COLO829 (cell line): ENCODE data around the gene LDB2.

Experiments used
- DNase-seq: peaks from one replicate; pipeline ENCODE4 v3.0.0; 2012; ENCODE audit warnings: low spot score

The LDB2 gene

GRCh38 chr4:16721613-16722291 is 176.7 kb downstream of the LDB2 start:
- DNase-seq: no peak

- DNase-seq: no peak
Measured at GRCh38 chr4:16720761-16721160, 177.7 kb downstream of the LDB2 start.

GRCh38 chr4:16717266-16717970 is 181.0 kb downstream of the LDB2 start:
- no peak for DNase-seq

- DNase-seq: no peak
Measured at GRCh38 chr4:16715482-16715881, 183.0 kb downstream of the LDB2 start.

- DNase-seq: no peak
Measured at GRCh38 chr4:16714191-16714590, 184.3 kb downstream of the LDB2 start.

- no peak for DNase-seq
Measured at GRCh38 chr4:16713696-16714095, 184.7 kb downstream of the LDB2 start.

- no peak for DNase-seq
Measured at GRCh38 chr4:16713271-16713670, 185.2 kb downstream of the LDB2 start.

GRCh38 chr4:16710198-16710597 is 188.2 kb downstream of the LDB2 start:
- no peak for DNase-seq

- DNase-seq: no peak
Measured at GRCh38 chr4:16707874-16708273, 190.6 kb downstream of the LDB2 start.

- no peak for DNase-seq
Measured at GRCh38 chr4:16706251-16706650, 192.2 kb downstream of the LDB2 start.

- DNase-seq: peak; percentile 3
Measured at GRCh38 chr4:16705341-16705740, 193.1 kb downstream of the LDB2 start.

GRCh38 chr4:16704489-16704888 is 194.0 kb downstream of the LDB2 start:
- no peak for DNase-seq

GRCh38 chr4:16695896-16696295 is 202.5 kb downstream of the LDB2 start:
- DNase-seq: no peak

GRCh38 chr4:16694884-16695276 is 203.6 kb downstream of the LDB2 start:
- no peak for DNase-seq

GRCh38 chr4:16694173-16694883 is 204.1 kb downstream of the LDB2 start:
- DNase-seq: no peak

- DNase-seq: no peak
Measured at GRCh38 chr4:16693641-16694040, 204.8 kb downstream of the LDB2 start.

- DNase-seq: peak; percentile 5
Measured at GRCh38 chr4:16692961-16693506, 205.4 kb downstream of the LDB2 start.

GRCh38 chr4:16692524-16692923 is 205.9 kb downstream of the LDB2 start:
- DNase-seq: no peak

GRCh38 chr4:16692046-16692445 is 206.4 kb downstream of the LDB2 start:
- peak; percentile 6 for DNase-seq

GRCh38 chr4:16691450-16691849 is 207.0 kb downstream of the LDB2 start:
- no peak for DNase-seq

GRCh38 chr4:16687845-16688244 is 210.6 kb downstream of the LDB2 start:
- DNase-seq: no peak

GRCh38 chr4:16687011-16687410 is 211.4 kb downstream of the LDB2 start:
- no peak for DNase-seq

- DNase-seq: no peak
Measured at GRCh38 chr4:16686195-16686594, 212.2 kb downstream of the LDB2 start.
